IMR-90 (cell line): ENCODE data around the gene TMEM179.

ENCODE experiments used
- CTCF ChIP-seq: conservative IDR thresholded peaks from 2 replicates; pipeline ENCODE4 v1.5.1; 2012; ENCODE audit warnings: mild to moderate bottlenecking, low read depth, low read length, improper control_type of control experiment
- MAZ ChIP-seq: IDR thresholded peaks from 2 replicates; pipeline ENCODE4 v1.6.1; 2012; ENCODE audit warnings: low read depth, mild to moderate bottlenecking, low read length, improper control_type of control experiment, moderate library complexity, borderline replicate concordance
- POLR2A ChIP-seq: IDR thresholded peaks from 2 replicates; pipeline ENCODE4 v1.6.1; 2012; ENCODE audit warnings: mild to moderate bottlenecking, low read depth, low read length

DNA sequence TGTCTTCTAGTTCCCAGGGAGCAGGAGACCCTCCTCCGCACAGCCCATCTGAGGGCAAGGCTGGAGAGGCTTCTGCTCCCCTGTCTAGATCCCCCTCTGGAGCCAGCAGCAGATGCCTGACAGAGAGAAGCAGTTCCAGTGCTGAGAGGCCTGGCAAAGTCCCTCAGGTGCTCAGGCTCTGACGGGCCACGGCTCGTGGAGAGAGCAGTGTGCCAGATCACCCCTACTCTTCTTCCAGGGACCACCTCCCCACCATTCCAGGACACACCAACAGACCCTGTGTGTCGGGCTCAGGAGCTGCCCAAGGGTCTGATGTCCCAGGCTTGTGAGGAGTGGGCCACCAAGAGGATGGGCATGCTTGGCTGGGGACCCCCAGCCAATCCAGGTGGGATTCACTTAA is 47.5 kb downstream of the TMEM179 start:
- TF ChIP-seq POLR2A: no peak
- no peak for TF ChIP-seq CTCF
- TF ChIP-seq MAZ: no peak
